T47D (cell line): Measurements from ENCODE around the gene VCL.
"Not testable (repeated sequence)": the region's sequence is repeated elsewhere in the genome, so short reads cannot be mapped to it uniquely, and the experiment has no call there.

Experiments
- DNase-seq, 2 experiments: peaks; one replicate each; pipeline versions ENCODE4 v3.0.0 to v3.0.0-alpha.2; 2011 to 2012; ENCODE audit warnings: low read depth in 1 of 2, low spot score in 1 of 2
- JUND ChIP-seq: IDR thresholded peaks from 2 replicates; pipeline ENCODE4 v1.6.1; 2012; ENCODE audit warnings: low read depth
- in situ Hi-C: cut with HindIII; loops from 2 replicates; pipeline ENCODE4 v1.10.0; 2016; ENCODE audit warnings: low sequenced_read_pairs, low pct_unique_long_range_greater_than_20kb

The VCL gene

GRCh38 chr10:74000892-74001669, 3.2 kb downstream of the VCL start:
- no peak for DNase-seq
- in situ Hi-C loops: no loop called here
- no peak for TF ChIP-seq JUND

GRCh38 chr10:74006269-74006668, 8.4 kb downstream of the VCL start:
- TF ChIP-seq JUND: no peak
- in situ Hi-C loops: no loop called here
- DNase-seq: no peak

DNA sequence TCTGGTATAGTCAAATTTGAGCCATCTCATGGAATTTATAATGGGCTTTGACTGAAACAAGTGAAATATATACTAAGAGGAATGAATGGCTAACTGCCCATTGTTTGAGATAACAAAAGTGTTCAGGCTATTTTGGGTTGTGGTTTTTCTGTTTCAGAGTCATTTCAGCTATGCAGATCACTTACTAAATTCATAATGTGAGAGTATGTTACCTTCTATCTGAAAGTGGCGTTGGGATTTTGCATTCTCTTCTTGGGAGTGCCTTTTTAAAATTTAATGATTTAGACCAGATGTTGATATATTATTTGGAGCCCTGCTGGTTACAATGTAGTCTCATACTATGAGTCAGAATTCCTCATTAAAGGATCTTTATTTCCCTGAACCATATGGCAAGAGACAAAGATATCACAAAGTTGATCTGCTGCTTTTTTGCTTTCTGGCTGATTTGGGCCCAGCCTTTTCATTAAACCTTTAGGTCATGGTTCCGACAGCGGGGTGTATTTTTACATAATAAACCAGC, 10.4 kb downstream of the VCL start:
- DNase-seq: no peak
- no peak for TF ChIP-seq JUND
- in situ Hi-C loops: no loop called here

- in situ Hi-C loops: no loop called here
- TF ChIP-seq JUND: no peak
- no peak for DNase-seq
These were observed 13.1 kb downstream of the VCL start for GRCh38 chr10:74011017-74011416.

GRCh38 chr10:74011770-74012169, 13.9 kb downstream of the VCL start:
- no peak for DNase-seq
- TF ChIP-seq JUND: no peak
- in situ Hi-C loops: no loop called here

- in situ Hi-C loops: no loop called here
- no peak for TF ChIP-seq JUND
- DNase-seq: no peak
These were observed 14.6 kb downstream of the VCL start for GRCh38 chr10:74012480-74012879.

DNA sequence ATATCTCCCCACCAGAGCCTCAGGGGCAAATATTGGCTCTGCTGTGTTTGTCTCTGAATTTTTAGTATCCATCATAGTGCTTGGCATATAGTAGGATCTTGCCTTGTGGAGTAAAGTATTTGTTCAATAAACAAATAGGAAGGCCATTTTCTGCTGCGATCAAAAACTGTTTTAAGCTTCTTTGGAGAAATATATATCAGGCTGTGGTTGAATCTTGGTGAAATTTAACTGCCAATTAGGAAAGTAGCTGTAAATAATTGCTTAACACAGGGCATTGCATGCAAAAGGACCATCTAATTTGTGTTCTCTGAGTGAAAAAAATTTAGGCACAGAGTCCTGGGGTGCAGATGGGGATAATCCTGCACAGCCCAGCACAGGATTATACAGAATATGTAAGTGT, 15.1 kb downstream of the VCL start:
- DNase-seq: no peak
- no peak for TF ChIP-seq JUND
- in situ Hi-C loops: no loop called here

DNA sequence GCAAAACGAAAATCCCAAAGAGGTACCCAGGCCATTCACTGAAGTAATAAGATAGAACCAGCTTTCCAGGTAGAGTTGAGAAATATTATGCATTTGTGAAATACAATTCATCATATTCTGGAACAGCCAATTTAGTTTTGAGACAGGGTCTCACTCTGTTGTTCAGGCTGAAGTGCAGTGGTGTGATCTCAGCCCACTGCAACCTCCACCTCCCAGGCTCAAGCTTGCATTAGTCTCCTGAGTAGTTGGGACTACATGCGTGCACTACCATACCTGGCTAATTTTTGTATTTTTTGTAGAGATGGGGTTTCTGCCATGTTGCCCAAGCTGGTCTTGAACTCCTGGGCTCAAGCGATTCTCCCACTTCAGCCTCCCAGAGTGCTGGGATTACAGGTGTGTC, 16.7 kb downstream of the VCL start:
- in situ Hi-C loops, DNase-seq: not testable (repeated sequence)

- TF ChIP-seq JUND: no peak
- DNase-seq: no peak
- in situ Hi-C loops: no loop called here
These were observed 20.3 kb downstream of the VCL start for GRCh38 chr10:74018241-74018640.

GRCh38 chr10:74021248-74022055, 23.5 kb downstream of the VCL start:
- TF ChIP-seq JUND: no peak
- DNase-seq: no peak
- in situ Hi-C loops: no loop called here

- DNase-seq: no peak
- no peak for TF ChIP-seq JUND
- in situ Hi-C loops: no loop called here
These were observed 25.2 kb downstream of the VCL start for GRCh38 chr10:74022926-74023629.

DNA sequence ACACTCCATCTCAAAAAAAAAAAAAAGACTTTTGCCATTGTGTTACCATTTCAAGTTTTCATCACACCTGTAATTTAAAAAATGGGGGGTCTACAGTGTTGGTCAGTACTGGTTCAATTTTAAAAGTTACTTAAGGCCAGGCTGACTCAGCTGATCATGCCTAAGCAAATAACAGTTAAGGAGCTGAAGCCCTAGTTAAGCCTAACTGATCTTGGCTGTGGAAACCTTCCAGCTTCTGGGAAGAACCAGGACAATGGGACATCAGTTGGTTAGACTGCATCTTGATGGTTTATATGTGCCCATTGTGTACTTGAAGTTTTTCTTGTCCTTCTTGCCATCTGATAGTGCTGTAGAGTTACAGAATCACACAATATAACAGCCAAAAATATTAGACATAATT, 26.7 kb downstream of the VCL start:
- in situ Hi-C loops: no loop called here
- TF ChIP-seq JUND: no peak
- no peak for DNase-seq
